Adrenal gland (tissue), 12 donors: Measurements from ENCODE around the gene ITPR1. TPM values are rescaled to one million over a fixed set of nuclear protein-coding genes. Genes with fewer than 3 reads are reported as not detected.

ENCODE experiments used
- DNase-seq, 7 donors: peaks; one replicate each; pipeline ENCODE4 v3.0.0-alpha.2; 2019 to 2020
- H3K27ac ChIP-seq, 5 donors: fragments of 200-600 bp; sonication (generic) in 4 of 5; 1 replicate in 3 of 5; 2 replicates in 2 of 5; pipeline versions ENCODE4 v1.5.1 to v1.8.0; 2016 to 2020; ENCODE audit warnings: mild to moderate bottlenecking in 1 of 5
- H3K27me3 ChIP-seq: fragments of 200-600 bp; 2 replicates; pipeline ENCODE4 v1.8.0; 2021
- H3K36me3 ChIP-seq, 2 donors: fragments of 200-600 bp; replicated peaks in 1 of 2; 1 replicate in 1 of 2; 2 replicates in 1 of 2; pipeline versions ENCODE4 v1.5.1 to v1.8.0; 2018 to 2022
- H3K4me1 ChIP-seq, 2 donors: fragments of 200-600 bp; replicated peaks in 1 of 2; 1 replicate in 1 of 2; 2 replicates in 1 of 2; pipeline versions ENCODE4 v1.5.1 to v1.8.0; 2018 to 2021
- H3K4me3 ChIP-seq, 4 donors: fragments of 200-600 bp; sonication (generic) in 3 of 4; one replicate each; pipeline ENCODE4 v1.5.1; 2016 to 2018
- H3K9me3 ChIP-seq, 3 donors: fragments of 200-600 bp; sonication (generic) in 1 of 3; replicated peaks in 1 of 3; 1 replicate in 2 of 3; 2 replicates in 1 of 3; pipeline versions ENCODE4 v1.5.1 to v1.8.0; 2016 to 2021
- CTCF ChIP-seq, 6 experiments: fragments of 450-650 bp in 4 of 6; fragments of 200-600 bp in 2 of 6; sonication (generic) in 1 of 6; IDR thresholded peaks; 1 replicate in 5 of 6; 2 replicates in 1 of 6; pipeline versions ENCODE4 v1.5.1 to v1.8.0; 2016 to 2021; ENCODE audit warnings: antibody characterized with exemption in 6 of 6, mild to moderate bottlenecking in 2 of 6, moderate library complexity in 1 of 6
- POLR2A ChIP-seq, 2 donors: fragments of 450-650 bp; IDR thresholded peaks; one replicate each; pipeline ENCODE4 v1.6.1; 2017; ENCODE audit warnings: antibody characterized with exemption in 2 of 2, mild to moderate bottlenecking in 2 of 2, moderate library complexity in 1 of 2
- WGBS, 4 donors: extraction: QIAGEN DNeasy Blood & Tissue Kit in 2 of 4; methylation state at CpG; one replicate each; pipeline versions ENCODE4 v1.1.5 to v1.1.7; 2013 to 2017; 5-methylcytosine and 5-hydroxymethylcytosine counted together
- intact Hi-C, 2 donors: fragments of 100-400 bp; cut with DNase I; formaldehyde crosslinking; loops; one replicate each; pipeline versions ENCODE4 v1.14.1 to v1.15.0; 2022 to 2023
- polyA plus RNA-seq, 3 donors: library from polyadenylated mRNA; stranded (reverse); fragments of 200-250 nt in 2 of 3; fragments of 350-450 nt in 1 of 3; fragmentation: Illumina TruSeq in 1 of 3; extraction: RNeasy Lipid Tissue Mini Kit (QIAGEN cat#74804) in 1 of 3; gene quantifications; one replicate each; pipeline ENCODE4 v1.2.3, GENCODE V29; 2013 to 2014
- total RNA-seq, 9 donors: library from RNA; depleted of rRNA in 4 of 9; stranded (reverse); fragments of >200 nt in 4 of 9; fragments of 120-200 nt in 1 of 9; fragmentation: NEBNext Ultra II Directional in 1 of 9; extraction: Animal tissue kit (Norgen Biotek cat#: 25700) in 1 of 9; gene quantifications; one replicate each; pipeline versions ENCODE4 v1.1.0 to v1.2.4, GENCODE V29; 2013 to 2023
- donor health status: healthy with polysubstance abuse.
- donor health status: Bipolar disorder and iron deficiency.
- donor health status: DM: yes; HTN: yes; CAD: no.
- donor health status: DM: no; HTN: no; CAD: no.
- donor health status: DM: no; HTN: no; CAD: no.
- donor health status: DM: yes; HTN: yes; CAD: no.

The ITPR1 gene
- total and polyA plus RNA-seq, 12 donors, result 21.6 to 198 (median 76.6) TPM

- peaks cover 0 to 4% of the 10 kb centered on the region in 2 donors for H3K36me3 ChIP-seq
- H3K4me1 ChIP-seq, result peaks cover 0 to 6% of the 10 kb centered on the region in 2 donors
- TF ChIP-seq POLR2A (IDR thresholded peaks at IDR 0.05), result no peak
- no peak for TF ChIP-seq CTCF (IDR thresholded peaks at IDR 0.05)
- intact Hi-C loops, result no loop called here
- H3K27me3 ChIP-seq, result no peaks in the 10 kb centered on the region
- H3K4me3 ChIP-seq, result no peak overlapping the region
- no peaks in the 10 kb centered on the region for H3K9me3 ChIP-seq
- no peak overlapping the region for H3K27ac ChIP-seq
- DNase-seq, result no peak
- WGBS, 4 donors, result 86 to 96% (median 93%) methylated on average over 3 of the region's 3 CpGs
Measured at GRCh38 chr3:4841776-4842440, 348.8 kb downstream of the ITPR1 start.

- Histone ChIP-seq H3K4me3 (no peak overlapping the region), H3K27me3 (no peaks in the 10 kb centered on the region), H3K4me1 (peaks cover 0 to 6% of the 10 kb centered on the region in 2 donors), H3K9me3 (no peaks in the 10 kb centered on the region), H3K36me3 (peaks cover 0 to 3% of the 10 kb centered on the region in 2 donors), H3K27ac (no peak overlapping the region)
- no peak for DNase-seq
- intact Hi-C loops, result no loop called here
- 87 to 92% (median 89%) methylated on average over 5 of the region's 5 CpGs for WGBS, 4 donors
- TF ChIP-seq CTCF (IDR thresholded peaks at IDR 0.05) (no peak), POLR2A (IDR thresholded peaks at IDR 0.05) (no peak)
Measured at GRCh38 chr3:4843619-4844018, 350.5 kb downstream of the ITPR1 start.

GRCh38 chr3:4845882-4846281 is 352.7 kb downstream of the ITPR1 start:
- no peak for TF ChIP-seq CTCF (IDR thresholded peaks at IDR 0.05)
- TF ChIP-seq POLR2A (IDR thresholded peaks at IDR 0.05), result no peak
- intact Hi-C loops, result no loop called here
- Histone ChIP-seq H3K27ac (no peak overlapping the region), H3K9me3 (no peaks in the 10 kb centered on the region), H3K36me3 (no peaks in the 10 kb centered on the region), H3K27me3 (no peaks in the 10 kb centered on the region), H3K4me3 (no peak overlapping the region), H3K4me1 (peaks cover 0 to 6% of the 10 kb centered on the region in 2 donors)
- WGBS, 4 donors, result 62 to 77% (median 74%) methylated on average over 3 of the region's 3 CpGs
- no peak for DNase-seq

- TF ChIP-seq CTCF (IDR thresholded peaks at IDR 0.05) (no peak), POLR2A (IDR thresholded peaks at IDR 0.05) (no peak)
- Histone ChIP-seq H3K27me3 (no peaks in the 10 kb centered on the region), H3K4me3 (no peak overlapping the region), H3K4me1 (peaks cover 0 to 6% of the 10 kb centered on the region in 2 donors), H3K9me3 (no peaks in the 10 kb centered on the region), H3K27ac (no peak overlapping the region), H3K36me3 (no peaks in the 10 kb centered on the region)
- intact Hi-C loops, result no loop called here
- no peak for DNase-seq
- WGBS, 4 donors, result 85 to 92% (median 89%) methylated on average over 4 of the region's 4 CpGs
Measured at GRCh38 chr3:4846543-4846942, 353.4 kb downstream of the ITPR1 start.
